ENCODE results near the gene RNASE9.
"Not testable (repeated sequence)": the region's sequence is repeated elsewhere in the genome, so short reads cannot be mapped to it uniquely, and the experiment has no call there.

RNASE9 gene

GRCh38 chr14:20569865-20570264 is 9.0 kb upstream of the RNASE9 start:
- H3K4me3 ChIP-seq (ENCODE audit: low read length); H3K79me2 ChIP-seq (ENCODE audit: low read length); H3K9ac ChIP-seq (ENCODE audit: low read length); H3K36me3 ChIP-seq (replicated peaks; ENCODE audit: low read depth, low read length); H2AFZ ChIP-seq (ENCODE audit: low read depth, low read length); H3K9me3 ChIP-seq (ENCODE audit: insufficient read depth, low read length); H3K27me3 ChIP-seq (ENCODE audit: low read depth, low read length); H3K27ac ChIP-seq (ENCODE audit: low read length); H4K20me1 ChIP-seq (ENCODE audit: insufficient read depth, low read length); H3K4me2 ChIP-seq (ENCODE audit: low read length); H3K4me1 ChIP-seq (ENCODE audit: low read length): not testable (repeated sequence)

- Histone ChIP-seq H3K4me1 (ENCODE audit: low read length) (no peaks in the 10 kb centered on the region), H3K36me3 (replicated peaks; ENCODE audit: low read depth, low read length) (no peaks in the 10 kb centered on the region), H3K4me2 (ENCODE audit: low read length) (no peak overlapping the region), H3K27ac (ENCODE audit: low read length) (no peak overlapping the region), H3K27me3 (ENCODE audit: low read depth, low read length) (no peaks in the 10 kb centered on the region), H3K4me3 (ENCODE audit: low read length) (no peak overlapping the region), H2AFZ (ENCODE audit: low read depth, low read length) (no peak overlapping the region), H3K9ac (ENCODE audit: low read length) (no peak overlapping the region), H3K79me2 (ENCODE audit: low read length) (no peaks in the 10 kb centered on the region), H4K20me1 (ENCODE audit: insufficient read depth, low read length) (no peaks in the 10 kb centered on the region), H3K9me3 (ENCODE audit: insufficient read depth, low read length) (no peaks in the 10 kb centered on the region)
- TF ChIP-seq CTCF (IDR thresholded peaks at IDR 0.05; ENCODE audit: low read depth, low read length) (no peak), EZH2phosphoT487 (IDR thresholded peaks at IDR 0.05; ENCODE audit: low read depth) (no peak)
Observed at GRCh38 chr14:20569066-20569465, 8.2 kb upstream of the RNASE9 start.

- H3K9me3 ChIP-seq (ENCODE audit: insufficient read depth, low read length): no peaks in the 10 kb centered on the region
- H3K27ac ChIP-seq (ENCODE audit: low read length): no peak overlapping the region
- no peaks in the 10 kb centered on the region for H3K36me3 ChIP-seq (replicated peaks; ENCODE audit: low read depth, low read length)
- no peaks in the 10 kb centered on the region for H4K20me1 ChIP-seq (ENCODE audit: insufficient read depth, low read length)
- H3K9ac ChIP-seq (ENCODE audit: low read length): no peak overlapping the region
- H2AFZ ChIP-seq (ENCODE audit: low read depth, low read length): no peak overlapping the region
- H3K27me3 ChIP-seq (ENCODE audit: low read depth, low read length): no peaks in the 10 kb centered on the region
- no peak overlapping the region for H3K4me3 ChIP-seq (ENCODE audit: low read length)
- H3K4me1 ChIP-seq (ENCODE audit: low read length): no peaks in the 10 kb centered on the region
- H3K4me2 ChIP-seq (ENCODE audit: low read length): no peak overlapping the region
- no peaks in the 10 kb centered on the region for H3K79me2 ChIP-seq (ENCODE audit: low read length)
- TF ChIP-seq CTCF (IDR thresholded peaks at IDR 0.05; ENCODE audit: low read depth, low read length): no peak
Observed at GRCh38 chr14:20568393-20568792, 7.5 kb upstream of the RNASE9 start.

- not testable (repeated sequence) for H3K4me2 ChIP-seq (ENCODE audit: low read length)
Observed at GRCh38 chr14:20567199-20567598, 6.4 kb upstream of the RNASE9 start.

GRCh38 chr14:20564501-20564997 is 3.7 kb upstream of the RNASE9 start:
- H3K4me3 ChIP-seq (ENCODE audit: low read length): no peak overlapping the region
- H4K20me1 ChIP-seq (ENCODE audit: insufficient read depth, low read length): no peaks in the 10 kb centered on the region
- H3K9me3 ChIP-seq (ENCODE audit: insufficient read depth, low read length): no peaks in the 10 kb centered on the region
- H3K27ac ChIP-seq (ENCODE audit: low read length): no peak overlapping the region
- H3K27me3 ChIP-seq (ENCODE audit: low read depth, low read length): no peaks in the 10 kb centered on the region
- no peaks in the 10 kb centered on the region for H3K79me2 ChIP-seq (ENCODE audit: low read length)
- H3K36me3 ChIP-seq (replicated peaks; ENCODE audit: low read depth, low read length): no peaks in the 10 kb centered on the region
- no peaks in the 10 kb centered on the region for H3K4me1 ChIP-seq (ENCODE audit: low read length)
- H3K9ac ChIP-seq (ENCODE audit: low read length): no peak overlapping the region
- H2AFZ ChIP-seq (ENCODE audit: low read depth, low read length): no peak overlapping the region
- no peak overlapping the region for H3K4me2 ChIP-seq (ENCODE audit: low read length)
- TF ChIP-seq EZH2phosphoT487 (IDR thresholded peaks at IDR 0.05; ENCODE audit: low read depth) (no peak), CTCF (IDR thresholded peaks at IDR 0.05; ENCODE audit: low read depth, low read length) (no peak)

More at GRCh38 chr14:20567199-20567598, 6.4 kb upstream of the RNASE9 start:
- H4K20me1 ChIP-seq (ENCODE audit: insufficient read depth, low read length); H3K4me3 ChIP-seq (ENCODE audit: low read length); H3K79me2 ChIP-seq (ENCODE audit: low read length); H3K4me1 ChIP-seq (ENCODE audit: low read length); H3K27me3 ChIP-seq (ENCODE audit: low read depth, low read length); H3K27ac ChIP-seq (ENCODE audit: low read length); H2AFZ ChIP-seq (ENCODE audit: low read depth, low read length); H3K36me3 ChIP-seq (replicated peaks; ENCODE audit: low read depth, low read length); H3K9me3 ChIP-seq (ENCODE audit: insufficient read depth, low read length); H3K9ac ChIP-seq (ENCODE audit: low read length): not testable (repeated sequence)
